SK-N-SH treated with all-trans-retinoic acid at 6 μM for 48 hours (cell line): ENCODE results near the gene TGM1.

ENCODE experiments used
- ATAC-seq: fragments of 200-7000 bp; cut with Tn5 transposase; 3 replicates; pipeline ENCODE4 v1.9.1; 2020; ENCODE audit warnings: mild to moderate bottlenecking, moderate library complexity
- ARNTL ChIP-seq: fragments of 450-650 bp; formaldehyde crosslinking; IDR thresholded peaks from 2 replicates; pipeline ENCODE4 v1.5.0; 2020; ENCODE audit warnings: low read depth, mild to moderate bottlenecking, moderate library complexity, borderline replicate concordance
- BACH2 ChIP-seq: fragments of 250-450 bp; sonication (Bioruptor Pico); IDR thresholded peaks from 2 replicates; pipeline ENCODE4 v1.9.0; 2021; ENCODE audit warnings: mild to moderate bottlenecking, borderline replicate concordance
- CREB5 ChIP-seq: fragments of 250-450 bp; sonication (Bioruptor Pico); IDR thresholded peaks from 2 replicates; pipeline ENCODE4 v1.5.1; 2020; ENCODE audit warnings: low read depth, mild to moderate bottlenecking, moderate library complexity
- CSDC2 ChIP-seq: fragments of 250-450 bp; sonication (Bioruptor Pico); IDR thresholded peaks from 2 replicates; pipeline ENCODE4 v1.5.0; 2020; ENCODE audit warnings: mild to moderate bottlenecking, moderate library complexity
- CSRNP3 ChIP-seq: fragments of 250-450 bp; sonication (Bioruptor Pico); IDR thresholded peaks from 2 replicates; pipeline ENCODE4 v1.5.1; 2021; ENCODE audit warnings: mild to moderate bottlenecking, moderate library complexity
- ESRRG ChIP-seq: fragments of 250-450 bp; sonication (Bioruptor Pico); IDR thresholded peaks from 2 replicates; pipeline ENCODE4 v1.6.1; 2021; ENCODE audit warnings: mild to moderate bottlenecking
- GLIS3 ChIP-seq: fragments of 250-450 bp; sonication (Bioruptor Pico); IDR thresholded peaks from 2 replicates; pipeline ENCODE4 v1.5.0; 2020; ENCODE audit warnings: mild to moderate bottlenecking, moderate library complexity
- ISL1 ChIP-seq: fragments of 250-450 bp; sonication (Bioruptor Pico); IDR thresholded peaks from 2 replicates; pipeline ENCODE4 v2.1.2; 2022; ENCODE audit warnings: mild to moderate bottlenecking, moderate library complexity
- OSR1 ChIP-seq: fragments of 250-450 bp; sonication (Bioruptor Pico); IDR thresholded peaks from 2 replicates; pipeline ENCODE4 v1.8.0; 2022; ENCODE audit warnings: moderate library complexity, mild to moderate bottlenecking, inconsistent platforms
- PATZ1 ChIP-seq: fragments of 250-450 bp; sonication (Bioruptor Pico); IDR thresholded peaks from 2 replicates; pipeline ENCODE4 v1.8.0; 2020; ENCODE audit warnings: mild to moderate bottlenecking, moderate library complexity, borderline replicate concordance
- POU6F1 ChIP-seq: fragments of 250-450 bp; sonication (Bioruptor Pico); IDR thresholded peaks from 2 replicates; pipeline ENCODE4 v1.8.0; 2021; ENCODE audit warnings: low read depth, mild to moderate bottlenecking, moderate library complexity, borderline replicate concordance
- PPARA ChIP-seq: fragments of 250-450 bp; sonication (Bioruptor Pico); IDR thresholded peaks from 2 replicates; pipeline ENCODE4 v1.5.0; 2020; ENCODE audit warnings: mild to moderate bottlenecking, borderline replicate concordance
- RARB ChIP-seq: fragments of 250-450 bp; sonication (Bioruptor Pico); IDR thresholded peaks from 2 replicates; pipeline ENCODE4 v1.8.0; 2021; ENCODE audit warnings: mild to moderate bottlenecking, moderate library complexity
- SNAI2 ChIP-seq: fragments of 250-450 bp; sonication (Bioruptor Pico); IDR thresholded peaks from 2 replicates; pipeline ENCODE4 v1.5.0; 2020; ENCODE audit warnings: mild to moderate bottlenecking, moderate library complexity
- TOX ChIP-seq: fragments of 250-450 bp; sonication (Bioruptor Pico); IDR thresholded peaks from 2 replicates; pipeline ENCODE4 v1.8.0; 2021; ENCODE audit warnings: mild to moderate bottlenecking, moderate library complexity, borderline replicate concordance
- TSHZ2 ChIP-seq: fragments of 250-450 bp; sonication (Bioruptor Pico); IDR thresholded peaks from 2 replicates; pipeline ENCODE4 v1.5.0; 2020; ENCODE audit warnings: mild to moderate bottlenecking, moderate library complexity
- ZC3H10 ChIP-seq: fragments of 250-450 bp; sonication (Bioruptor Pico); IDR thresholded peaks from 2 replicates; pipeline ENCODE4 v1.5.1; 2021; ENCODE audit warnings: mild to moderate bottlenecking, moderate library complexity
- ZFP30 ChIP-seq: fragments of 450-650 bp; formaldehyde crosslinking; IDR thresholded peaks from 2 replicates; pipeline ENCODE4 v1.5.0; 2022; ENCODE audit warnings: mild to moderate bottlenecking, moderate library complexity
- ZNF565 ChIP-seq: fragments of 450-650 bp; formaldehyde crosslinking; conservative IDR thresholded peaks from 2 replicates; pipeline ENCODE4 v1.5.0; 2020; ENCODE audit warnings: low read depth, mild to moderate bottlenecking, moderate library complexity
- ZNF70 ChIP-seq: fragments of 450-650 bp; formaldehyde crosslinking; IDR thresholded peaks from 2 replicates; pipeline ENCODE4 v1.5.0; 2020; ENCODE audit warnings: mild to moderate bottlenecking, moderate library complexity
- ZNF8 ChIP-seq: fragments of 450-650 bp; formaldehyde crosslinking; IDR thresholded peaks from 2 replicates; pipeline ENCODE4 v1.5.0; 2020; ENCODE audit warnings: mild to moderate bottlenecking, moderate library complexity

TGM1 gene

GRCh38 chr14:24266344-24267244 lies 3.6 kb upstream of the TGM1 start:
- no peak for TF ChIP-seq ZNF8
- no peak for TF ChIP-seq CSRNP3
- no peak for TF ChIP-seq ZNF565 (CRISPR knock-in tag)
- TF ChIP-seq, all 23 proteins: peak for 0

GRCh38 chr14:24264298-24264697 lies 1.3 kb upstream of the TGM1 start:
- ATAC-seq, result no peak
- TF ChIP-seq GLIS3 (CRISPR knock-in tag), result no peak
- TF ChIP-seq ESRRG (CRISPR knock-in tag), result no peak
- TF ChIP-seq PATZ1, result no peak
- no peak for TF ChIP-seq PPARA (CRISPR knock-in tag)
- TF ChIP-seq SNAI2 (CRISPR knock-in tag), result no peak
- no peak for TF ChIP-seq TOX (CRISPR knock-in tag)
- TF ChIP-seq TSHZ2 (CRISPR knock-in tag), result no peak
- no peak for TF ChIP-seq BACH2 (CRISPR knock-in tag)
- TF ChIP-seq OSR1 (CRISPR knock-in tag), result no peak
- no peak for TF ChIP-seq ZFP30 (CRISPR knock-in tag)
- no peak for TF ChIP-seq CSDC2 (CRISPR knock-in tag)
- TF ChIP-seq ZNF70 (CRISPR knock-in tag), result no peak
- TF ChIP-seq ISL1, result no peak
- TF ChIP-seq ZC3H10 (CRISPR knock-in tag), result no peak
- no peak for TF ChIP-seq CSRNP3
- TF ChIP-seq ZNF8, result no peak
- TF ChIP-seq CREB5 (CRISPR knock-in tag), result no peak
- TF ChIP-seq POU6F1 (CRISPR knock-in tag), result no peak
- no peak for TF ChIP-seq RARB (CRISPR knock-in tag)
- TF ChIP-seq ARNTL (CRISPR knock-in tag), result no peak
- TF ChIP-seq, all 23 proteins: peak for 0

More at GRCh38 chr14:24266344-24267244, 3.6 kb upstream of the TGM1 start:
- ATAC-seq, result no peak
